Suprapubic skin (tissue), 4 donors: ENCODE results near the gene IL4R. TPM values are rescaled to one million over a fixed set of nuclear protein-coding genes. Genes with fewer than 3 reads are reported as not detected.

Experiments used
- DNase-seq, 2 donors: peaks; one replicate each; pipeline ENCODE4 v3.0.0-alpha.2; 2019; ENCODE audit warnings: low spot score in 2 of 2
- H3K27ac ChIP-seq: fragments of 200-600 bp; sonication (generic); one replicate; pipeline ENCODE4 v1.5.1; 2019
- H3K27me3 ChIP-seq: fragments of 200-600 bp; sonication (generic); one replicate; pipeline ENCODE4 v1.5.1; 2019
- H3K36me3 ChIP-seq: fragments of 200-600 bp; sonication (generic); one replicate; pipeline ENCODE4 v1.5.1; 2019
- H3K4me1 ChIP-seq: fragments of 200-600 bp; sonication (generic); one replicate; pipeline ENCODE4 v1.5.1; 2019
- H3K4me3 ChIP-seq: fragments of 200-600 bp; sonication (generic); one replicate; pipeline ENCODE4 v1.5.1; 2019; ENCODE audit warnings: mild to moderate bottlenecking
- H3K9me3 ChIP-seq: fragments of 200-600 bp; sonication (generic); one replicate; pipeline ENCODE4 v1.5.1; 2019
- CTCF ChIP-seq, 2 donors: fragments of 200-600 bp in 1 of 2; fragments of 450-650 bp in 1 of 2; sonication (generic) in 1 of 2; IDR thresholded peaks; one replicate each; pipeline ENCODE4 v1.5.1; 2016 to 2019; ENCODE audit warnings: antibody characterized with exemption in 2 of 2, mild to moderate bottlenecking in 1 of 2, moderate library complexity in 1 of 2
- EP300 ChIP-seq: sonication (generic); formaldehyde crosslinking; IDR thresholded peaks from one replicate; pipeline ENCODE4 v1.6.1; 2017; ENCODE audit warnings: antibody characterized with exemption
- POLR2A ChIP-seq, 2 donors: fragments of 450-650 bp; IDR thresholded peaks; one replicate each; pipeline ENCODE4 v1.6.1; 2017; ENCODE audit warnings: antibody characterized with exemption in 2 of 2, mild to moderate bottlenecking in 2 of 2, moderate library complexity in 2 of 2
- POLR2AphosphoS5 ChIP-seq, 3 donors: sonication (generic); formaldehyde crosslinking; IDR thresholded peaks; one replicate each; pipeline ENCODE4 v1.6.1; 2017; ENCODE audit warnings: antibody characterized with exemption in 3 of 3
- WGBS: methylation state at CpG from one replicate; pipeline ENCODE4 v1.1.5; 2018; 5-methylcytosine and 5-hydroxymethylcytosine counted together
- total RNA-seq, 4 donors: library from RNA; depleted of rRNA; stranded (reverse); fragments of >200 nt; gene quantifications; one replicate each; pipeline ENCODE4 v1.1.0, GENCODE V29; 2016

IL4R gene
- total RNA-seq, 4 donors from 2014 or later = 27.2 to 32.8 (median 30.5) TPM

DNA sequence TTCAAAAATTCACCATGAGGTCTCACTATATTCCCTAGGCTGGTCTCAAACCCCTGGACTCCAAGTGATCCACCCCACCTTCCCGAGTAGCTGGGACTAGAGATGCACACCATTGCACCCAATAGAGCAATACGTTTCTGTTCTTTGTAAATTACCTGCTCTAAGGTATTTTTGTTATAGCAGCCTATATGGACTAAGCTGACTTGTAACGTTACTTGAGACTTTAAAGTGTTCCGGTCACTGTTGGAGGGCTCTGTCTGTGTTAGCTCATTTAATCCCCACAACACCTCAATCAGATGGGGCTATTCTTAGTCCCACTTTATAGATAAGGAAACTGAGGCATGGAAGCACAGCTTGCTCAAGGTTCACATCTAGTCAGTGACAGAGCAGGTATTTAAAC, 25.4 kb downstream of the IL4R start:
- Histone ChIP-seq H3K27me3 (no peaks in the 10 kb centered on the region), H3K27ac (no peak overlapping the region), H3K9me3 (no peaks in the 10 kb centered on the region), H3K36me3 (peaks cover 59% of the 10 kb centered on the region), H3K4me1 (no peaks in the 10 kb centered on the region), H3K4me3 (no peak overlapping the region)
- TF ChIP-seq CTCF (IDR thresholded peaks at IDR 0.05) = no peak
- TF ChIP-seq POLR2AphosphoS5 (IDR thresholded peaks at IDR 0.05) = no peak
- TF ChIP-seq POLR2A (IDR thresholded peaks at IDR 0.05) = no peak
- no peak for TF ChIP-seq EP300
- DNase-seq = no peak
- WGBS = 98% methylated on average over 4 of the region's 4 CpGs

- no peaks in the 10 kb centered on the region for H3K27me3 ChIP-seq
- no peak overlapping the region for H3K4me3 ChIP-seq
- DNase-seq = no peak
- no peaks in the 10 kb centered on the region for H3K9me3 ChIP-seq
- H3K4me1 ChIP-seq = no peaks in the 10 kb centered on the region
- no peak overlapping the region for H3K27ac ChIP-seq
- H3K36me3 ChIP-seq = peaks cover 68% of the 10 kb centered on the region
- WGBS = 89% methylated on average over 6 of the region's 6 CpGs
- TF ChIP-seq EP300 (no peak), POLR2A (IDR thresholded peaks at IDR 0.05) (no peak), POLR2AphosphoS5 (IDR thresholded peaks at IDR 0.05) (no peak), CTCF (IDR thresholded peaks at IDR 0.05) (no peak)
Measured at GRCh38 chr16:27340654-27341053, 26.9 kb downstream of the IL4R start.

DNA sequence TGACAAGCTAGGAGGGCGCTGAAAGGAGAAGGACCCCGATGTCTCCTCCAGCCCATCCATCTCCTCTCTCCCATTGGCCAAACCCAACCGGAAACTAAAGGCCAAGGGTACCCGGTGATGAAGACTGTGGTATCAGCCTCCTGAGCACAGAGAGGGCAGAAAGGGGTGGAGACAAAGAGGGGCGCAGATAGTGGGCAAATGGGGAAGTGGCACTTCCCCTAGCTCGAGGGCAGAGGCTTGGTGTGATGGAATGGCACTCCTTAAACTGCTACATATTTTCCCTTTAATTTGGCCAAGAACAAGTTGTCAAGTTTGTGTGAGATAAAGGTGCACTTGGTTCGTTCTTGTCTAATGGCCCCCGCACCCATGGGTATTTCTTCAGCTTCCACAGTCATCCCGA, 27.8 kb downstream of the IL4R start:
- no peaks in the 10 kb centered on the region for H3K27me3 ChIP-seq

DNA sequence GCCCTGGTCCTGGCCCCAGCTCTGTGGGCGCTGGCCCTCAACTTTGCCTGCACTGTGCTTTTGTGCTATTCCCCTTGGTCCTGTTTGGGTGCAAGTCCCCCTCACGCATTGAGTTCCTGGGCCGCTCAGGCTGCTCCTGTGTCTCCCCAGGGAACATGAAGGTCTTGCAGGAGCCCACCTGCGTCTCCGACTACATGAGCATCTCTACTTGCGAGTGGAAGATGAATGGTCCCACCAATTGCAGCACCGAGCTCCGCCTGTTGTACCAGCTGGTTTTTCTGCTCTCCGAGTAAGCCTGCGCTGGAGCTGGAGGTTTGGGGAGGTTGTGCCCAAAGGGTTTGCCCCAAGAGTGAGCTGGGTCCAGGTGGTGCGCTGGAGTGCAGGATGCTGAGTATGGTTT, 28.2 kb downstream of the IL4R start:
- H3K36me3 ChIP-seq = peaks cover 82% of the 10 kb centered on the region

More for the DNA sequence above, 27.8 kb downstream of the IL4R start:
- Histone ChIP-seq H3K27ac (no peak overlapping the region), H3K9me3 (no peaks in the 10 kb centered on the region), H3K4me3 (no peak overlapping the region), H3K4me1 (no peaks in the 10 kb centered on the region), H3K36me3 (peaks cover 77% of the 10 kb centered on the region)
- WGBS = 89% methylated on average over 9 of the region's 9 CpGs
- TF ChIP-seq POLR2A (IDR thresholded peaks at IDR 0.05) (no peak), POLR2AphosphoS5 (IDR thresholded peaks at IDR 0.05) (no peak), EP300 (no peak), CTCF (IDR thresholded peaks at IDR 0.05) (no peak)
- DNase-seq = no peak

GRCh38 chr16:27344721-27345120, 30.9 kb downstream of the IL4R start:
- WGBS = 100% methylated on average over 3 of the region's 15 CpGs

More for the DNA sequence above, 28.2 kb downstream of the IL4R start:
- DNase-seq = no peak
- Histone ChIP-seq H3K27me3 (no peaks in the 10 kb centered on the region), H3K9me3 (no peaks in the 10 kb centered on the region), H3K4me1 (no peaks in the 10 kb centered on the region), H3K4me3 (no peak overlapping the region), H3K27ac (no peak overlapping the region)
- TF ChIP-seq CTCF (IDR thresholded peaks at IDR 0.05) (no peak), POLR2A (IDR thresholded peaks at IDR 0.05) (no peak), EP300 (no peak), POLR2AphosphoS5 (IDR thresholded peaks at IDR 0.05) (no peak)
- WGBS = 100% methylated on average over 10 of the region's 11 CpGs

More at GRCh38 chr16:27344721-27345120, 30.9 kb downstream of the IL4R start:
- no peak for DNase-seq
- Histone ChIP-seq H3K27ac (no peak overlapping the region), H3K27me3 (no peaks in the 10 kb centered on the region), H3K4me3 (no peak overlapping the region), H3K4me1 (no peaks in the 10 kb centered on the region), H3K9me3 (no peaks in the 10 kb centered on the region), H3K36me3 (peaks cover 88% of the 10 kb centered on the region)
- TF ChIP-seq POLR2A (IDR thresholded peaks at IDR 0.05) = no peak
- TF ChIP-seq EP300 = no peak
- TF ChIP-seq CTCF (IDR thresholded peaks at IDR 0.05) = no peak
- TF ChIP-seq POLR2AphosphoS5 (IDR thresholded peaks at IDR 0.05) = no peak
